ENCODE results near the gene RPS21.
"Not testable (repeated sequence)": the region's sequence is repeated elsewhere in the genome, so short reads cannot be mapped to it uniquely, and the experiment has no call there.

The RPS21 gene

GRCh38 chr20:62412194-62413024 lies 25.5 kb downstream of the RPS21 start:
- DNase-seq, result no peak

- DNase-seq, result no peak
These were observed 26.2 kb downstream of the RPS21 start for GRCh38 chr20:62413025-62413570.

DNA sequence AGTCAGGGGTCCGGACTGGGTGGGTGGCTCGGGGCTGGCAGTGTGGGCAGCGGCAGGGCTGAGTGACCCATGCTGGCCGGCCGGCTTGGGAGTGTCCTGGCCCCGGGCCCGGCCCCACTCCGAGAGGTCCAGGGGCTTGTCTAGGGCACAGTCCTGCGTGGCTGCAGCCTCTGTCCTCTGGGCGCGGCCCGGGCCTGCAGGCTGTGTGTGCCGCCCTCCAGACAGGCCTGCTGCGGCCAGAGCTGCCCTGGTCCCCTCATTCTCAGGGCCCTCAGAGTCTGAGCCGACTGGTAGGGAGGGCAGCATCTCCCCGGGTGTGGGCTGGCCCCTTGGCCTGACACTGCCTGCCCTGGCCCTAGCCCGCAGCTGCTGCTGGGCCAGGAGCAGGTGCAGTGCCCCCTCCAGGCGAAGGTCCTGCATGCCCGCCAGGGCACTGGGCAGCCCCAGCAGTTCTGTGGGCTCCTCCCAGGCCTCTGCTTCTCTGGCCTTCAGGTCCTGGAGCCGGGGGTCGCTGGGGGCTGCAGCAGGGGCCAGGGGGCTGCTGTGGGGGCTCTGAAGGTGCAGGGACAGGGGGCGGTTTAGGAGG lies 27.1 kb downstream of the RPS21 start:
- DNase-seq, result no peak

DNA sequence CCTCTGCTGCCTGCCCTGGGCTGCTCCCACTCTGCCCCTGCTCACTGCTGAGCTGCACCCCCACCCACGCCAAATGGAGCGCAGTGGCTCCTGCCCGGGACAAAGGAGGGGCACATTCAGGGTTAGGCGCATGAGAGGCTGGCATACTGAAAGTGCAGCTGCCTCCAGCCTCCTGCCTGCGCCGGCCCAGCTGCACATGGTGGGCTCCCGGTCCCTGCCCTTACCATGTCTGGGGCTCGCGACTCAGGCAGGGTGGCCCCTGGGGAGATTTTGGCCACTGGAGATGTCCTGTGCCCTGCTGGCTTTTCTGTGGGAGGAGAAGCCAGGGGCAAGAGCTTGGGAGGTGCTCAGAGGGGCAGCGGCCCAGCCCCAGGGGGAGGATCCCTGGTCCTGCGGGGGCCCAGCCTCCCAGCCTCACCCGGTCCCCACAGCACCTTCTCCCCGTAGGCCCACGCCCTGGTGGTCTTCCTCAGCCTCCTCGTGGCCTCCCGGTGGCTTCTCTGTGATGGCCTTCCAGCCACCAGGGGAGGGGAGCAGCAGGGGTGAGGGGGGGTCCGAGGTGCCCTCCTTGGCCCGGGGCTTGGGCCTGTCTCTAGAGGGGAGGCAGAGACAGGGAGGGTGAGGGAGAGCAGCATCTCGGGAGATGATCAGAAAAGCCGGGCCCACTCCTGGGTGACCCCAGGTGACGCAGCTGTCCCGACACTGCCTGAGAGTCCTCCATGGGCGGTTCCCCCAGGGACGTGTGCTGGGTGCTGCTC lies 28.6 kb downstream of the RPS21 start:
- DNase-seq, result no peak

GRCh38 chr20:62416651-62417637 lies 30.0 kb downstream of the RPS21 start:
- DNase-seq, result no peak

GRCh38 chr20:62417981-62418708 lies 31.2 kb downstream of the RPS21 start:
- no peak for DNase-seq

- no peak for DNase-seq
These were observed 32.0 kb downstream of the RPS21 start for GRCh38 chr20:62418709-62419487.

GRCh38 chr20:62419759-62420158 lies 32.9 kb downstream of the RPS21 start:
- no peak for DNase-seq

DNA sequence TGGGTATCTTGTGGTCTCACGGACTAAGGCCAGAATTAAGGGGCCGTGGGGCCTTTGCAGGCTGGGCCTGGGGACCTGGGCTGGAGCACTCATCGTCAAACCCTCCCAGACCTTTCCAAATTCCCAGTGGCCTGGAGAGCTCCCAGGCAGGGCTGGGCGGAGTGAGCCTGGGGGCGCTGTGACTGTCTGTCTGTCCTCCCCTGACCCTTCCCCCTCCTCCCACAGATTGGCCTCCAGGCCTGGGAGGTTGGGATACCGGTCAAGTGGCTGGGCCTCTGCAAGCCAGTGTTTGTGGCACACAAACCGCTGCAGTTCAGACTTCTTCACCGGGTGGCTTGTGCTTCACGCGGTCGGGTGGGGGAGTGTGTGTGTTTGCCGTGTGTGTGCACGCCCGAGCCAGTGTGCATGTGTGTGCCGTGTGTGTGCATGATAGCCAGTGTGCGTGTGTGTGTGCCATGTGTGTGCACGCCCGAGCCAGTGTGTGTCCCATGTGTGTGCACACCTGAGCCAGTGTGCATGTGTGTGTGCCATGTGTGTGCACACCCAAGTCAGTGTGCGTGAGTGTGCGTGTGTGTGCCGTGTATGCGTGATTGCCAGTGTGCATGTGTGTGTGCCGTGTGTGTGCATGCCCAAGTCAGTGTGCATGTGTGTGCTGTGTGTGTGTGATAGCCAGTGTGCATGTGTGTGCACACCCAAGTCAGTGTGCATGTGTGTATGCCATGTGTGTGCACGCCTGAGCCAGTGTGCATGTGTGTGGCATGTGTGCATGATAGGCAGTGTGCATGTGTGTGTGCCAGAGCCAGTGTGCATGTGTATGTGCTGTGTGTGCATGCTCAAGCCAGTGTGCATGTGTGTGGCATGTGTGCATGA lies 34.2 kb downstream of the RPS21 start:
- DNase-seq, result no peak

GRCh38 chr20:62421716-62421990 lies 34.8 kb downstream of the RPS21 start:
- DNase-seq, result no peak

GRCh38 chr20:62422636-62423325 lies 35.9 kb downstream of the RPS21 start:
- DNase-seq, result no peak

GRCh38 chr20:62423326-62423706 lies 36.4 kb downstream of the RPS21 start:
- no peak for DNase-seq

- no peak for DNase-seq
These were observed 37.6 kb downstream of the RPS21 start for GRCh38 chr20:62424249-62425107.

GRCh38 chr20:62425281-62426058 lies 38.6 kb downstream of the RPS21 start:
- no peak for DNase-seq

DNA sequence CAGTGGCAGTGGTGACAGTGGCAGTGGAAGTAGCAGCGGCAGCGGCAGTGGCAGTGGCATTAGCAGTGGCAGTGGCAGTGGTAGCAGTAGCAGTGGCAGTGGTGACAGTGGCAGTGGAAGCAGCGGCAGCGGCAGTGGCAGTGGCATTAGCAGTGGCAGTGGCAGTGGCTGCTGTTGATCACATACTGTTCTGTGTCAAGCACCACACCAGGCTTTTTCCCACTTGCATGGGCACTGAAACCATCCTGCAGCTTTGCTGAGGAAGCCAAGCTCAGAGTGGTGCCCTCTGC lies 39.1 kb downstream of the RPS21 start:
- not testable (repeated sequence) for DNase-seq

DNA sequence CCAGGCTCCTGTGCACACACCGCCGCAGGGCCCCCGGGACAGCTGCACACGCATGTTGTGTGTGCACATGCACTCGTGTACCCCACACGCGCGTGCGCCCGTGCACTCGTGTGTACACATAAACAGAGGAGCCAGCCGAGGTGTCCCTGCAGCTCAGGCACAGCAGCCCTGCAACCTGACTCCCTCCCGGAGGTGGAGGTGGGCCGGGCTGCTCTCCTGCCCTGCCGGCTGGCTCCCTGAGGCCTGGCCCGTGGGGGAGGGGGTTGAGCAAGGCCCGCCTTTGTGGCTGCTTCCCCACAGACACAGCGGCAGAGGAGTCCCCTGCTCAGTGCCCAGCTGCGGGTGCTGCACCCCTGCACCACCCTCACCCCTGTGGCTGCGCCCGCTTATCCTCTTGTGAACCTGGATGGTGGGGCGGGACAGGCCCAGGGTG lies 39.8 kb downstream of the RPS21 start:
- no peak for DNase-seq

DNA sequence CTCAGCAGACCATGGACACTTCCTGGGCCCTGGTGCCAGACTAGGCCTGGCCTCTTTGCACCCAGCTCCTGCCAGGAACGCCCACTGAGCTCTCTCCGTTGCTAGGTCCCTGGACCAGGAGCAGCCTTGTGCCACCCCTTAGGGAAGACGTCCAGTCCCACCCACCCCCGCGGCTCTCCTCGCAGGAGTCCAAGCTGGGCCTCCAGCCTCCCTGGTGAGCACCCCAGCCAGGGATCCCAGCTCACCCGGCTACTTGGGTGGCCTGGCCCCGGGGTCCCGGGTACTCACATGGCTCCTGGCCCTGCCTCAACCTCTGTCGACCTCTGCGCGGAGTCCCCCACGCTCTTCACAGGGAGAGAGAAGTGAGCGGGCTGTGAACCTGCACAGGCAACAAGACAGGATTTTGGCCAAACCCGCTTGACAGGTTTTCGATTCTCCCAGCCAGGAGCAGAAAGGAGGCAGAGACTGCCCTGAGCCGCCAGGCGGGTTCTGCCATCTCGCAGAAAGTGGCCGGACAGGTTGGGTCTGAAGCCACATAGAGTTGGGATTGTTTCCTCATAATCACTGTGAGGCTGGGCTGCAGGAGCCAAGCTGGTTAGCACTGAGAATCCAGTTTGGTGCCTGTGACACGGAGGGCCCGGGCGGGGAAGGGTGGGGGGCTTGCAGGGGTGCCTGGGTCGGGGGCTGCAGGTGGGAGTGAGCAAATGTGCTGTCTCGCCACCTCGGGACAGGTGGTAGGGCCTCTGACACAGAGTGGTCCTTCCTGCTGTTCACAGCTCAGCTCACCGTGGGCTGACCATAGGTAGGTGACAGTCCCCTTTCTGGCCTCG lies 40.5 kb downstream of the RPS21 start, which contains the start of gene RBBP8NL:
TSS of gene RBBP8NL (minus strand) at position 368 of the 830 bp plus-strand sequence. CDS start 7,892 bp downstream, outside the sequence.
- no peak for DNase-seq
